Measurements from ENCODE around the gene RELN. TPM values are rescaled to one million over a fixed set of nuclear protein-coding genes. Genes with fewer than 3 reads are reported as not detected.

The RELN gene
- total RNA-seq, 1 experiment from 2014 or later = 4.3 TPM

GRCh38 chr7:103597606-103598005 lies 391.9 kb downstream of the RELN start:
- H3K27ac Mint-ChIP-seq (ENCODE audit: unreplicated experiment) = no peak overlapping the region
- no peak for DNase-seq
- no peaks in the 10 kb centered on the region for H3K36me3 ChIP-seq (ENCODE audit: control insufficient read depth, insufficient read depth, low read length)
- no peaks in the 10 kb centered on the region for H3K9me3 ChIP-seq
- no peaks in the 10 kb centered on the region for H3K4me1 Mint-ChIP-seq (ENCODE audit: low read depth, unreplicated experiment)
- H3K27me3 ChIP-seq (replicated peaks; ENCODE audit: control insufficient read depth, insufficient read depth, low read length) = no peaks in the 10 kb centered on the region
- ChIA-PET CTCF (no interaction called here), POLR2A (no interaction called here)
- no peaks in the 10 kb centered on the region for H3K27me3 Mint-ChIP-seq (ENCODE audit: insufficient read depth, unreplicated experiment)
- TF ChIP-seq CTCF (IDR thresholded peaks at IDR 0.05; ENCODE audit: insufficient read depth in 1 of 2, low read depth in 1 of 2, low read length in 1 of 2, severe bottlenecking in 1 of 2, unreplicated experiment in 1 of 2) = no peak
- H3K4me1 ChIP-seq = 0 out of 2 replicates have a peak, but pooled peaks cover 5% of the 10 kb centered on the region
- intact Hi-C loops (cut with micrococcal nuclease; ENCODE audit: unreplicated experiment) = no loop called here
- H3K4me3 Mint-ChIP-seq (ENCODE audit: unreplicated experiment) = no peak overlapping the region
- H3K9me3 Mint-ChIP-seq (ENCODE audit: unreplicated experiment) = no peaks in the 10 kb centered on the region
- BruUV-seq (replicated peaks) = no TSS peak
- no peak overlapping the region for H3K4me3 ChIP-seq (ENCODE audit: low read depth, low read length)
- no peaks in the 10 kb centered on the region for H3K36me3 Mint-ChIP-seq (ENCODE audit: insufficient read depth, unreplicated experiment)

GRCh38 chr7:103594186-103594585 lies 395.3 kb downstream of the RELN start:
- Histone ChIP-seq H3K4me1 (0 out of 2 replicates have a peak, but pooled peaks cover 5% of the 10 kb centered on the region), H3K9me3 (no peaks in the 10 kb centered on the region), H3K27me3 (replicated peaks; ENCODE audit: control insufficient read depth, insufficient read depth, low read length) (no peaks in the 10 kb centered on the region), H3K4me3 (ENCODE audit: low read depth, low read length) (no peak overlapping the region), H3K36me3 (ENCODE audit: control insufficient read depth, insufficient read depth, low read length) (no peaks in the 10 kb centered on the region)
- Mint-ChIP-seq H3K27me3 (ENCODE audit: insufficient read depth, unreplicated experiment) (no peaks in the 10 kb centered on the region), H3K4me3 (ENCODE audit: unreplicated experiment) (no peak overlapping the region), H3K4me1 (ENCODE audit: low read depth, unreplicated experiment) (no peaks in the 10 kb centered on the region), H3K36me3 (ENCODE audit: insufficient read depth, unreplicated experiment) (no peaks in the 10 kb centered on the region), H3K9me3 (ENCODE audit: unreplicated experiment) (peaks cover 6% of the 10 kb centered on the region), H3K27ac (ENCODE audit: unreplicated experiment) (no peak overlapping the region)
- no TSS peak for BruUV-seq (replicated peaks)
- DNase-seq = no peak
- intact Hi-C loops (cut with micrococcal nuclease; ENCODE audit: unreplicated experiment) = no loop called here
- no peak for TF ChIP-seq CTCF (IDR thresholded peaks at IDR 0.05; ENCODE audit: insufficient read depth in 1 of 2, low read depth in 1 of 2, low read length in 1 of 2, severe bottlenecking in 1 of 2, unreplicated experiment in 1 of 2)
- ChIA-PET CTCF (no interaction called here), POLR2A (no interaction called here)

GRCh38 chr7:103593691-103594090 lies 395.8 kb downstream of the RELN start:
- no peaks in the 10 kb centered on the region for H3K27me3 ChIP-seq (replicated peaks; ENCODE audit: control insufficient read depth, insufficient read depth, low read length)
- Mint-ChIP-seq H3K27me3 (ENCODE audit: insufficient read depth, unreplicated experiment) (no peaks in the 10 kb centered on the region), H3K4me3 (ENCODE audit: unreplicated experiment) (no peak overlapping the region), H3K4me1 (ENCODE audit: low read depth, unreplicated experiment) (no peaks in the 10 kb centered on the region), H3K36me3 (ENCODE audit: insufficient read depth, unreplicated experiment) (no peaks in the 10 kb centered on the region), H3K27ac (ENCODE audit: unreplicated experiment) (no peak overlapping the region), H3K9me3 (ENCODE audit: unreplicated experiment) (peaks cover 6% of the 10 kb centered on the region)
- no peaks in the 10 kb centered on the region for H3K9me3 ChIP-seq
- DNase-seq = no peak
- intact Hi-C loops (cut with micrococcal nuclease; ENCODE audit: unreplicated experiment) = no loop called here
- H3K4me1 ChIP-seq = 0 out of 2 replicates have a peak, but pooled peaks cover 2% of the 10 kb centered on the region
- H3K4me3 ChIP-seq (ENCODE audit: low read depth, low read length) = no peak overlapping the region
- no TSS peak for BruUV-seq (replicated peaks)
- ChIA-PET CTCF (no interaction called here), POLR2A (no interaction called here)
- H3K36me3 ChIP-seq (ENCODE audit: control insufficient read depth, insufficient read depth, low read length) = no peaks in the 10 kb centered on the region
- TF ChIP-seq CTCF (IDR thresholded peaks at IDR 0.05; ENCODE audit: insufficient read depth in 1 of 2, low read depth in 1 of 2, low read length in 1 of 2, severe bottlenecking in 1 of 2, unreplicated experiment in 1 of 2) = no peak
